Measurements from ENCODE around the gene TMPRSS15.

DNA sequence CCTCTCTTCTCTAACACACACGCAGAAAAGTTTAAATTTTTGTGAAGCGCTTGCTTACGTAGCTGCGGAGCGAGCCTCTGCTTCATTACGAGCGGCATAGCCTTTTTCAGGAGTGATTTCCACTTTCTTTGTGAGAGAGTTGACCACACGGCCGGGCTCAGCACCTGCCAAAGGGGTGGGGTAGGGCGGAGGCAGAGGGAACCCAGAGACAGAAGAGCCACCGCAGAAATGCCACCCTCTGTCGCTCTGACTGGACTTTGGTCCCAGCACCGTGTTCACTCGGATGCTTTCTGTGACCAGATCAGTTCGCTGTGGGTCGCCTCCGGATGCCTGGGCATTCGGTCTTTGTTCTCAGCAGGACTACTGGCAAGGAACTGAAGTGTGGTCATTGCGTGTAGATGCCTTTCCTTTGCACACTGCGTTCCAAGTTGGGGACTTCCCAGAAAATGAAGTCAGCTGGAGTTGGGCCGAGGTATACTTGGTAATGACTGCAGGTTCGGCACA is 158.1 kb downstream of the TMPRSS15 start:
- TF ChIP-seq, protein P1, sequence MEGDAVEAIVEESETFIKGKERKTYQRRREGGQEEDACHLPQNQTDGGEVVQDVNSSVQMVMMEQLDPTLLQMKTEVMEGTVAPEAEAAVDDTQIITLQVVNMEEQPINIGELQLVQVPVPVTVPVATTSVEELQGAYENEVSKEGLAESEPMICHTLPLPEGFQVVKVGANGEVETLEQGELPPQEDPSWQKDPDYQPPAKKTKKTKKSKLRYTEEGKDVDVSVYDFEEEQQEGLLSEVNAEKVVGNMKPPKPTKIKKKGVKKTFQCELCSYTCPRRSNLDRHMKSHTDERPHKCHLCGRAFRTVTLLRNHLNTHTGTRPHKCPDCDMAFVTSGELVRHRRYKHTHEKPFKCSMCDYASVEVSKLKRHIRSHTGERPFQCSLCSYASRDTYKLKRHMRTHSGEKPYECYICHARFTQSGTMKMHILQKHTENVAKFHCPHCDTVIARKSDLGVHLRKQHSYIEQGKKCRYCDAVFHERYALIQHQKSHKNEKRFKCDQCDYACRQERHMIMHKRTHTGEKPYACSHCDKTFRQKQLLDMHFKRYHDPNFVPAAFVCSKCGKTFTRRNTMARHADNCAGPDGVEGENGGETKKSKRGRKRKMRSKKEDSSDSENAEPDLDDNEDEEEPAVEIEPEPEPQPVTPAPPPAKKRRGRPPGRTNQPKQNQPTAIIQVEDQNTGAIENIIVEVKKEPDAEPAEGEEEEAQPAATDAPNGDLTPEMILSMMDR (optimal IDR thresholded peaks at IDR 0.05 in 1 of 3, IDR thresholded peaks at IDR 0.05 in 1 of 3, conservative IDR thresholded peaks at IDR 0.05 in 1 of 3; ENCODE audit: extremely low read depth in 1 of 3, insufficient read depth in 2 of 3, low read length in 3 of 3): no peak
- TF ChIP-seq EZH2 (IDR thresholded peaks at IDR 0.05; ENCODE audit: low read length): peak; percentile 23

All from keratinocyte (primary cell).